ENCODE results near the gene LCN15. TPM values are rescaled to one million over a fixed set of nuclear protein-coding genes. Genes with fewer than 3 reads are reported as not detected.

The LCN15 gene
- total and polyA plus RNA-seq, 2 of the 4 experiments (the other 2 are of a cell fraction): not detected

DNA sequence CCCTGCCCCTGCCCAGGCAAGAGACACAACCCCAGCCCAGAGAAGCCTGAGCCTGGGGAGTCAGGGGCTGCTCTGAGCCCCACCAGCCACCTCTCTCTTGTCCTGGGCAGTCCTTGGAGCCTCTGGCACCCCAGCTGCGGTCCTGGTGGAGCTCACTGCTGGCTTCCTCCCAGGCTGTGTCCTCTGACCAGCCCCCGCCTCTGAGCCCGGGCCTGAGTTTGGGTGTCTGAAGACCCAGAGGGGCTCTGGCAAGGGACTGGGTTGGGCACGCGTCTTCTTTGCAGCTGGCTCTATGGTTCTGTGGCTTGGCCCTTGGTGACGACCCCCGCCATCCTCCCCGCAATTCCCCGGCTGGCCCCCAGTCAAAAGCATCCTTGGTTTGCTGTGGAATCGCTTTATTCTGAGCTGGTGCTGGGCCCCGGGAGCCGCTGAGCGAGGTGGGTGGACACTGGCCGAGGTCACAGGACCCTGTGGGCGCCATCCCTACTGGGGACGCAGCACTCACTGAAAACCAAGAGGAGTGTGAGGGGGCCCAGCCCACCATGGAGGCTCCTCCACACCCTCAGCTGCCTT lies 20.6 kb downstream of the LCN15 start:
- H3K14ac ChIP-seq (replicated peaks; ENCODE audit: low read depth, low read length): no peak overlapping the region
- no peak for ATAC-seq (ENCODE audit: low read depth)
- no peaks in the 10 kb centered on the region; the same call in 1 of the 2 replicates for H4K20me1 ChIP-seq (ENCODE audit: insufficient read depth, low read length)
- no peak overlapping the region for H2BK5ac ChIP-seq (ENCODE audit: low read depth, low read length, poor library complexity, severe bottlenecking)
- no peak overlapping the region for H2BK120ac ChIP-seq (ENCODE audit: low read depth, low read length)
- DNase-seq: no peak
- H4K8ac ChIP-seq (ENCODE audit: low read depth in 2 of 2, low read length in 2 of 2): no peak overlapping the region
- no peak overlapping the region for H2AFZ ChIP-seq (replicated peaks; ENCODE audit: low read length, poor library complexity)
- peaks cover 61% of the 10 kb centered on the region for H3K27me3 ChIP-seq (ENCODE audit: control insufficient read depth, insufficient read depth, low read length)
- no peak overlapping the region for H3K56ac ChIP-seq (ENCODE audit: extremely low read depth, insufficient read depth, low read length)
- no peak overlapping the region for H2AK9ac ChIP-seq (replicated peaks; ENCODE audit: low read depth, low read length, poor library complexity)
- dilution Hi-C loops (cut with HindIII; ENCODE audit: low sequenced_read_pairs, unreplicated experiment) (no loop called here), in situ Hi-C loops (cut with MboI; ENCODE audit: low sequenced_read_pairs) (no loop called here), intact Hi-C loops (cut with micrococcal nuclease) (no loop called here)
- peaks cover 3% of the 10 kb centered on the region; the same call in 1 of the 2 replicates for H3K4me1 ChIP-seq (ENCODE audit: control insufficient read depth, insufficient read depth, low read length)
- H3K4me3 ChIP-seq (ENCODE audit: insufficient read depth, low read depth, low read length): no peak overlapping the region
- no peak overlapping the region for H3K4ac ChIP-seq (ENCODE audit: low read depth, low read length)
- TF ChIP-seq, protein P1, sequence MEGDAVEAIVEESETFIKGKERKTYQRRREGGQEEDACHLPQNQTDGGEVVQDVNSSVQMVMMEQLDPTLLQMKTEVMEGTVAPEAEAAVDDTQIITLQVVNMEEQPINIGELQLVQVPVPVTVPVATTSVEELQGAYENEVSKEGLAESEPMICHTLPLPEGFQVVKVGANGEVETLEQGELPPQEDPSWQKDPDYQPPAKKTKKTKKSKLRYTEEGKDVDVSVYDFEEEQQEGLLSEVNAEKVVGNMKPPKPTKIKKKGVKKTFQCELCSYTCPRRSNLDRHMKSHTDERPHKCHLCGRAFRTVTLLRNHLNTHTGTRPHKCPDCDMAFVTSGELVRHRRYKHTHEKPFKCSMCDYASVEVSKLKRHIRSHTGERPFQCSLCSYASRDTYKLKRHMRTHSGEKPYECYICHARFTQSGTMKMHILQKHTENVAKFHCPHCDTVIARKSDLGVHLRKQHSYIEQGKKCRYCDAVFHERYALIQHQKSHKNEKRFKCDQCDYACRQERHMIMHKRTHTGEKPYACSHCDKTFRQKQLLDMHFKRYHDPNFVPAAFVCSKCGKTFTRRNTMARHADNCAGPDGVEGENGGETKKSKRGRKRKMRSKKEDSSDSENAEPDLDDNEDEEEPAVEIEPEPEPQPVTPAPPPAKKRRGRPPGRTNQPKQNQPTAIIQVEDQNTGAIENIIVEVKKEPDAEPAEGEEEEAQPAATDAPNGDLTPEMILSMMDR (conservative IDR thresholded peaks at IDR 0.05; ENCODE audit: low read depth, low read length): no peak
- TF ChIP-seq CEBPB (IDR thresholded peaks at IDR 0.05; ENCODE audit: low read depth, low read length): no peak
- no peak for TF ChIP-seq RAD21 (IDR thresholded peaks at IDR 0.05; ENCODE audit: low read length)
- no peak for TF ChIP-seq FOS (IDR thresholded peaks at IDR 0.05; ENCODE audit: low read depth, low read length)
- TF ChIP-seq CHD1 (IDR thresholded peaks at IDR 0.05; ENCODE audit: low read depth, low read length): no peak
- no peak for TF ChIP-seq SMC3 (IDR thresholded peaks at IDR 0.05; ENCODE audit: low read depth, low read length)
- no peak for TF ChIP-seq BHLHE40 (IDR thresholded peaks at IDR 0.05; ENCODE audit: low read depth, low read length)
- TF ChIP-seq NFE2L2 (IDR thresholded peaks at IDR 0.05; ENCODE audit: low read depth, low read length): no peak
- TF ChIP-seq RCOR1 (IDR thresholded peaks at IDR 0.05; ENCODE audit: insufficient replicate concordance, low read length): no peak
- no peak for TF ChIP-seq RFX5 (IDR thresholded peaks at IDR 0.05; ENCODE audit: low read depth, low read length)
- TF ChIP-seq, protein P2, sequence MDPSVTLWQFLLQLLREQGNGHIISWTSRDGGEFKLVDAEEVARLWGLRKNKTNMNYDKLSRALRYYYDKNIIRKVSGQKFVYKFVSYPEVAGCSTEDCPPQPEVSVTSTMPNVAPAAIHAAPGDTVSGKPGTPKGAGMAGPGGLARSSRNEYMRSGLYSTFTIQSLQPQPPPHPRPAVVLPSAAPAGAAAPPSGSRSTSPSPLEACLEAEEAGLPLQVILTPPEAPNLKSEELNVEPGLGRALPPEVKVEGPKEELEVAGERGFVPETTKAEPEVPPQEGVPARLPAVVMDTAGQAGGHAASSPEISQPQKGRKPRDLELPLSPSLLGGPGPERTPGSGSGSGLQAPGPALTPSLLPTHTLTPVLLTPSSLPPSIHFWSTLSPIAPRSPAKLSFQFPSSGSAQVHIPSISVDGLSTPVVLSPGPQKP (IDR thresholded peaks at IDR 0.05; ENCODE audit: borderline replicate concordance, low read depth, low read length): no peak
- TF ChIP-seq, protein P3, sequence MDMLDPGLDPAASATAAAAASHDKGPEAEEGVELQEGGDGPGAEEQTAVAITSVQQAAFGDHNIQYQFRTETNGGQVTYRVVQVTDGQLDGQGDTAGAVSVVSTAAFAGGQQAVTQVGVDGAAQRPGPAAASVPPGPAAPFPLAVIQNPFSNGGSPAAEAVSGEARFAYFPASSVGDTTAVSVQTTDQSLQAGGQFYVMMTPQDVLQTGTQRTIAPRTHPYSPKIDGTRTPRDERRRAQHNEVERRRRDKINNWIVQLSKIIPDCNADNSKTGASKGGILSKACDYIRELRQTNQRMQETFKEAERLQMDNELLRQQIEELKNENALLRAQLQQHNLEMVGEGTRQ (IDR thresholded peaks at IDR 0.05; ENCODE audit: low read depth, low read length): no peak
- TF ChIP-seq MXI1 (IDR thresholded peaks at IDR 0.05; ENCODE audit: borderline replicate concordance, low read depth, low read length): no peak
- no peak for TF ChIP-seq POLR2A (IDR thresholded peaks at IDR 0.05; ENCODE audit: low read depth, low read length)
- no peak for TF ChIP-seq MAZ (IDR thresholded peaks at IDR 0.05; ENCODE audit: borderline replicate concordance, low read depth, low read length)
- TF ChIP-seq MAFK (IDR thresholded peaks at IDR 0.05; ENCODE audit: low read depth, low read length): no peak
- no peaks in the 10 kb centered on the region for H3K36me3 ChIP-seq (ENCODE audit: control insufficient read depth, insufficient read depth, low read length)
- no peak overlapping the region for H2AK5ac ChIP-seq (ENCODE audit: low read depth, low read length)
- H3K9me1 ChIP-seq (ENCODE audit: insufficient read depth, low read length): no peaks in the 10 kb centered on the region
- H3K27ac ChIP-seq (ENCODE audit: insufficient read depth, low read length): no peak overlapping the region
- H3K4me2 ChIP-seq (ENCODE audit: low read depth, low read length): no peak overlapping the region
- 73% methylated on average over 4 of the region's 16 CpGs; no CpG with 5 or more reads in 1 of the 2 experiments for WGBS, 2 experiments (ENCODE audit: extremely low coverage in 2 of 2, insufficient read length in 1 of 2)
- no peak overlapping the region for H3K18ac ChIP-seq (ENCODE audit: low read depth, low read length)
- CTCF ChIA-PET: no interaction called here
- H4K91ac ChIP-seq (ENCODE audit: insufficient read depth, low read depth, low read length): no peak overlapping the region
- no peak overlapping the region for H3K9ac ChIP-seq (ENCODE audit: low read depth, low read length)
- POLR2A ChIA-PET (ENCODE audit: unreplicated experiment): no interaction called here
- H3K23ac ChIP-seq (ENCODE audit: low read depth, low read length): no peak overlapping the region
- BruUV-seq (replicated peaks): no TSS peak
- H3K9me3 ChIP-seq (ENCODE audit: control insufficient read depth, insufficient read depth, low read length): no peaks in the 10 kb centered on the region
- no peak overlapping the region for H4K5ac ChIP-seq (ENCODE audit: low read depth, low read length)
- no peak overlapping the region for H2BK15ac ChIP-seq (ENCODE audit: low read depth, low read length)
- no peak overlapping the region for H2BK20ac ChIP-seq (ENCODE audit: low read depth, low read length)
- H3K79me1 ChIP-seq (ENCODE audit: low read depth in 1 of 2, low read length in 2 of 2): no peaks in the 10 kb centered on the region

Data from IMR-90 (cell line).